HEK293 (cell line): ENCODE measurements around the gene OR4F6.
"Not testable (repeated sequence)": the region's sequence is repeated elsewhere in the genome, so short reads cannot be mapped to it uniquely, and the experiment has no call there.

Source experiments
- CTCF ChIA-PET: fragments of 350-600 bp; formaldehyde crosslinking; extraction: SDS; loops from one replicate; lab custom pipeline; 2021; ENCODE audit warnings: antibody characterized with exemption; lab: Yijun Ruan, JAX
- POLR2A ChIA-PET: fragments of 300-600 bp; formaldehyde crosslinking; extraction: SDS; loops from one replicate; lab custom pipeline; 2020; ENCODE audit warnings: antibody characterized with exemption, inconsistent platforms; lab: Yijun Ruan, JAX
- H3K27ac ChIP-seq: fragments of 200-500 bp; sonication (Bioruptor generic); 2 replicates; pipeline ENCODE4 v1.5.1; 2014; ENCODE audit warnings: low read depth, low read length, control low read depth, inconsistent platforms; ENCODE audit errors: extremely low read depth
- H3K36me3 ChIP-seq, 2 experiments: fragments of 200-500 bp in 1 of 2; sonication (Bioruptor generic) in 1 of 2; 1 replicate in 1 of 2; 2 replicates in 1 of 2; pipeline ENCODE4 v1.5.1; 2014 to 2017; ENCODE audit warnings: inconsistent platforms in 2 of 2, low read length in 2 of 2; ENCODE audit not compliant: control insufficient read depth in 2 of 2, insufficient read depth in 1 of 2
- H3K4me1 ChIP-seq: fragments of 200-500 bp; sonication (Bioruptor generic); 2 replicates; pipeline ENCODE4 v1.5.1; 2014; ENCODE audit warnings: mild to moderate bottlenecking, low read length, inconsistent platforms; ENCODE audit not compliant: control insufficient read depth, insufficient read depth
- H3K4me3 ChIP-seq: 2 replicates; pipeline ENCODE4 v1.5.1; 2011; ENCODE audit warnings: low read depth, mild to moderate bottlenecking, control low read depth, low read length, moderate library complexity
- H3K9me3 ChIP-seq: fragments of 200-500 bp; sonication (Bioruptor generic); 2 replicates; pipeline ENCODE4 v1.5.1; 2014; ENCODE audit warnings: low read depth, low read length, inconsistent platforms; ENCODE audit not compliant: control insufficient read depth, insufficient read depth
- CTCF ChIP-seq: fragments of 450-650 bp; formaldehyde crosslinking; IDR thresholded peaks from 2 replicates; pipeline ENCODE4 v1.5.1; 2016; ENCODE audit warnings: missing biosample characterization, missing genetic modification characterization
- HIC1 ChIP-seq: fragments of 450-650 bp; formaldehyde crosslinking; IDR thresholded peaks from 2 replicates; pipeline ENCODE4 v1.5.1; 2016; ENCODE audit warnings: missing biosample characterization, missing genetic modification characterization
- KLF17 ChIP-seq: fragments of 450-650 bp; formaldehyde crosslinking; IDR thresholded peaks from 2 replicates; pipeline ENCODE4 v1.5.1; 2016; ENCODE audit warnings: missing biosample characterization, missing genetic modification characterization
- MZF1 ChIP-seq: fragments of 450-650 bp; formaldehyde crosslinking; IDR thresholded peaks from 2 replicates; pipeline ENCODE4 v1.5.1; 2017; ENCODE audit warnings: missing biosample characterization, missing genetic modification characterization, borderline replicate concordance
- OSR2 ChIP-seq: fragments of 450-650 bp; formaldehyde crosslinking; IDR thresholded peaks from 2 replicates; pipeline ENCODE4 v1.5.1; 2016; ENCODE audit warnings: missing biosample characterization, missing genetic modification characterization
- PATZ1 ChIP-seq: fragments of 450-650 bp; formaldehyde crosslinking; IDR thresholded peaks from 2 replicates; pipeline ENCODE4 v1.5.1; 2016; ENCODE audit warnings: missing biosample characterization, missing genetic modification characterization
- PBX3 ChIP-seq: sonication (generic); formaldehyde crosslinking; IDR thresholded peaks from 2 replicates; pipeline ENCODE4 v1.8.1; 2022; ENCODE audit warnings: mild to moderate bottlenecking, moderate library complexity, missing genetic modification reagents
- YY2 ChIP-seq: fragments of 450-650 bp; formaldehyde crosslinking; IDR thresholded peaks from 2 replicates; pipeline ENCODE4 v1.5.1; 2016; ENCODE audit warnings: missing biosample characterization, missing genetic modification characterization
- ZBTB48 ChIP-seq: fragments of 450-650 bp; formaldehyde crosslinking; IDR thresholded peaks from 2 replicates; pipeline ENCODE4 v1.5.1; 2016; ENCODE audit warnings: missing biosample characterization, missing genetic modification characterization
- ZNF112 ChIP-seq: fragments of 450-650 bp; formaldehyde crosslinking; IDR thresholded peaks from 2 replicates; pipeline ENCODE4 v1.5.0; 2017; ENCODE audit warnings: missing biosample characterization, missing genetic modification characterization
- ZNF266 ChIP-seq: fragments of 450-650 bp; formaldehyde crosslinking; IDR thresholded peaks from 2 replicates; pipeline ENCODE4 v1.5.1; 2016; ENCODE audit warnings: missing biosample characterization, missing genetic modification characterization, low read depth
- ZNF292 ChIP-seq: fragments of 450-650 bp; formaldehyde crosslinking; IDR thresholded peaks from 2 replicates; pipeline ENCODE4 v1.5.1; 2016; ENCODE audit warnings: low read depth, missing biosample characterization, missing genetic modification characterization, borderline replicate concordance
- ZNF341 ChIP-seq: fragments of 450-650 bp; formaldehyde crosslinking; IDR thresholded peaks from 2 replicates; pipeline ENCODE4; 2016; ENCODE audit warnings: low read depth, missing biosample characterization, missing genetic modification characterization
- ZNF514 ChIP-seq: fragments of 450-650 bp; formaldehyde crosslinking; IDR thresholded peaks from 2 replicates; pipeline ENCODE4 v1.5.1; 2016; ENCODE audit warnings: missing biosample characterization, missing genetic modification characterization
- ZNF558 ChIP-seq: fragments of 450-650 bp; formaldehyde crosslinking; IDR thresholded peaks from 2 replicates; pipeline ENCODE4 v1.5.1; 2016; ENCODE audit warnings: missing biosample characterization, missing genetic modification characterization
- ZNF623 ChIP-seq: fragments of 450-650 bp; formaldehyde crosslinking; IDR thresholded peaks from 2 replicates; pipeline ENCODE4 v1.5.1; 2016; ENCODE audit warnings: missing biosample characterization, missing genetic modification characterization
- ZNF626 ChIP-seq: fragments of 450-650 bp; sonication (Bioruptor Pico); formaldehyde crosslinking; IDR thresholded peaks from 2 replicates; pipeline ENCODE4 v1.5.1; 2018; ENCODE audit warnings: missing biosample characterization, missing genetic modification characterization, inconsistent platforms
- ZNF701 ChIP-seq: fragments of 450-650 bp; formaldehyde crosslinking; IDR thresholded peaks from 2 replicates; pipeline ENCODE4 v1.5.1; 2016; ENCODE audit warnings: missing biosample characterization, missing genetic modification characterization

The OR4F6 gene

GRCh38 chr15:101765772-101766456, 37.4 kb upstream of the OR4F6 start:
- Histone ChIP-seq H3K4me1 (no peaks in the 10 kb centered on the region), H3K36me3 (peaks cover 0 to 2% of the 10 kb centered on the region in 2 experiments; a peak in 2 of 3 replicates), H3K4me3 (no peak overlapping the region), H3K9me3 (peaks cover 3% of the 10 kb centered on the region), H3K27ac (no peak overlapping the region)
- POLR2A ChIA-PET, result no interaction called here
- TF ChIP-seq ZNF292 (tag by site-specific recombination) (no peak), HIC1 (tag by site-specific recombination) (0 out of 2 replicates have a peak, but pooled peaks have one; percentile 17)
- CTCF ChIA-PET, result interaction anchor here (0.6 to 4.1 kb wide), 6 partner anchors 59 to 714 kb away, joined by 3 to 22 read pairs (median 3); no protein-coding TSS in a partner anchor

GRCh38 chr15:101767083-101767640, 36.1 kb upstream of the OR4F6 start:
- H3K36me3 ChIP-seq, result peaks cover 0 to 11% of the 10 kb centered on the region in 2 experiments; a peak in 2 of 3 replicates
- POLR2A ChIA-PET, H3K27ac ChIP-seq, H3K4me3 ChIP-seq, H3K9me3 ChIP-seq, H3K4me1 ChIP-seq: not testable (repeated sequence)
- CTCF ChIA-PET, result interaction anchor here (0.7 to 4.1 kb wide), 6 partner anchors 108 to 276 kb away, joined by 3 to 22 read pairs (median 4); no protein-coding TSS in a partner anchor
- peak; percentile 33; the same call in 1 of the 2 replicates for TF ChIP-seq CTCF (tag by site-specific recombination)

- POLR2A ChIA-PET, result interaction anchor here (2.4 kb wide), 1 partner anchor 286 kb away, joined by 45 read pairs; no protein-coding TSS in a partner anchor
- no peak overlapping the region for H3K4me3 ChIP-seq
- no peaks in the 10 kb centered on the region for H3K4me1 ChIP-seq
- H3K36me3 ChIP-seq, result peaks cover 0 to 21% of the 10 kb centered on the region in 2 experiments; a peak in 2 of 3 replicates
- H3K9me3 ChIP-seq, result no peaks in the 10 kb centered on the region
- CTCF ChIA-PET, result interaction anchor here (1.1 to 1.3 kb wide), 3 partner anchors 25 to 286 kb away, joined by 3 to 11 read pairs (median 4); no protein-coding TSS in a partner anchor
- H3K27ac ChIP-seq, result no peak overlapping the region
- no peak for TF ChIP-seq ZNF623 (tag by site-specific recombination)
- no peak for TF ChIP-seq ZNF558 (tag by site-specific recombination)
- TF ChIP-seq KLF17 (tag by site-specific recombination), result no peak
- TF ChIP-seq OSR2 (tag by site-specific recombination), result no peak
- no peak for TF ChIP-seq ZNF514 (tag by site-specific recombination)
- TF ChIP-seq YY2 (tag by site-specific recombination), result no peak
- TF ChIP-seq ZNF341 (tag by site-specific recombination), result no peak
- no peak for TF ChIP-seq MZF1 (tag by site-specific recombination)
- no peak for TF ChIP-seq ZBTB48 (tag by site-specific recombination)
- no peak for TF ChIP-seq ZNF626 (tag by site-specific recombination)
- no peak for TF ChIP-seq HIC1 (tag by site-specific recombination)
- TF ChIP-seq ZNF701 (tag by site-specific recombination), result no peak
- no peak for TF ChIP-seq ZNF266 (tag by site-specific recombination)
- no peak for TF ChIP-seq ZNF112 (tag by site-specific recombination)
- no peak for TF ChIP-seq PBX3 (CRISPR knock-in tag)
- TF ChIP-seq PATZ1 (tag by site-specific recombination), result no peak
Observed at GRCh38 chr15:101772921-101773320, 30.4 kb upstream of the OR4F6 start.
